ENCODE results near the gene DOCK8.
"Not testable (repeated sequence)": the region's sequence is repeated elsewhere in the genome, so short reads cannot be mapped to it uniquely, and the experiment has no call there.

Gene DOCK8

GRCh38 chr9:392077-392804 is 177.6 kb downstream of the DOCK8 start:
- Mint-ChIP-seq H3K9me3 (no peaks in the 10 kb centered on the region), H3K4me1 (ENCODE audit: low read depth) (no peaks in the 10 kb centered on the region), H3K4me3 (no peak overlapping the region), H3K36me3 (ENCODE audit: low read depth) (peaks cover 71% of the 10 kb centered on the region), H3K27me3 (ENCODE audit: low read depth) (no peaks in the 10 kb centered on the region), H3K27ac (no peak overlapping the region)
- no peak for DNase-seq (ENCODE audit: low spot score)

- DNase-seq (ENCODE audit: low spot score): no peak
- H3K4me3 Mint-ChIP-seq: no peak overlapping the region
- H3K27me3 Mint-ChIP-seq (ENCODE audit: low read depth): no peaks in the 10 kb centered on the region
- peaks cover 72% of the 10 kb centered on the region for H3K36me3 Mint-ChIP-seq (ENCODE audit: low read depth)
- no peaks in the 10 kb centered on the region for H3K9me3 Mint-ChIP-seq
- H3K4me1 Mint-ChIP-seq (ENCODE audit: low read depth): no peaks in the 10 kb centered on the region
- H3K27ac Mint-ChIP-seq: no peak overlapping the region
Observed at GRCh38 chr9:394347-395052, 179.8 kb downstream of the DOCK8 start.

DNA sequence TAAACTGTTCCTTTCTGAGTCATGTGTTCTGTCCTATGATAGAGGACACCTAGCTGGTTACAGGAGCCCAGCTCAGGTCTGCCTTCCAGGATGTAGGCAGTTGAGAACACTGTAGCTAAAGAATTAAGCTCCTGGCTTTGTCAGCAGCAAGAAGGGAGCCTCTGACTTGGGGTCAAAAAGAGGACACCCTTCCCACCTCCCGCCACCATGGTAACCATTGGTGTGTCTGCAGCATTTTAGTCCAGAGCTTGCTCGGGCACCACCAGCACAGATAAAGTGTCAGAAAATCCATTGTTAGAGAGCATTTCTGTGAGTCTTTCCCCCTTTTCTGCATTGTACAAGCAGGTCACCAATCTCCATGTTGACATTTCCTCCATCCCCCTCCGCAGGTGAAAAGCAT is 181.7 kb downstream of the DOCK8 start:
- H3K27me3 Mint-ChIP-seq (ENCODE audit: low read depth): no peaks in the 10 kb centered on the region
- H3K27ac Mint-ChIP-seq: no peak overlapping the region
- no peak overlapping the region for H3K4me3 Mint-ChIP-seq
- H3K36me3 Mint-ChIP-seq (ENCODE audit: low read depth): peaks cover 65% of the 10 kb centered on the region
- no peaks in the 10 kb centered on the region for H3K4me1 Mint-ChIP-seq (ENCODE audit: low read depth)
- H3K9me3 Mint-ChIP-seq: no peaks in the 10 kb centered on the region
- no peak for DNase-seq (ENCODE audit: low spot score)

DNA sequence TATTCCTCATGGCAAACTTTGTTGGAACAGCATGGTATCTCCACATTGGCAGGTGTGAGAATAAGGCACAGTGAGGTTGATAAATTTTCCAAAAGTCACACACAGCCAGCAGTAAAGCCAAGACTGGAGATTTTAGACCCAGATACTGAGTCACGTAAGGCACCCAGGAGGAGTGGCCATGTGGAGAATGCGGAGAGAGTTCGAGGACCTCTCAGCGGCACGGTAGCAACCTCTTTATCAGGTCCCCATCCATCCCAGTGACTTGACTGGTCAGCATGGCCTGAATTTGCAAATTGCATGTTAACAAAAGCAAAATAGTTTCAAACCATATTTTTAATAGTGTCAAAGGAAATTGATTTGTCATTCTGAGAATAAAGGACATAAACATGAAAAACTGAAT is 183.4 kb downstream of the DOCK8 start:
- no peak overlapping the region for H3K4me3 Mint-ChIP-seq
- H3K36me3 Mint-ChIP-seq (ENCODE audit: low read depth): peaks cover 72% of the 10 kb centered on the region
- no peak overlapping the region for H3K27ac Mint-ChIP-seq
- no peaks in the 10 kb centered on the region for H3K4me1 Mint-ChIP-seq (ENCODE audit: low read depth)
- no peak for DNase-seq (ENCODE audit: low spot score)
- H3K27me3 Mint-ChIP-seq (ENCODE audit: low read depth): no peaks in the 10 kb centered on the region
- H3K9me3 Mint-ChIP-seq: no peaks in the 10 kb centered on the region

DNA sequence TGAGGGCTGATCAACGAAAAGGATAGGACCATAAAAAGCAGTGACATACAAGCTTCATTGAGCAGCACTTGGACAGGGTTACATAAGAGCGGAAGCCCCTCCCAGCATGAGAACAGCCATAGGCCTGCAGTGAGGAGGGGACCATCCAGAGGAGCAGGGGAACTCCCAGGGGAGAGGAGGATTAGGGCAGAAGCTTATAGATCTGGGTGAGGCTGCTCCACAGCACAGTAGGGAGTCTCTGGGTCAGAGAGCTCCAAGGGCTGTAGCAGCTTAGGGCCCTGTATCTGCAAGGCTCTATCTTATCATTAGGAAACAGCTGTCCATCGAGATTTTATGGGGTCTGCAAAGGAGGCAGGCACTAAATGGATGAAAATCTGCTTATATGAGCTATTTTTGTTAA is 186.6 kb downstream of the DOCK8 start:
- H3K4me1 Mint-ChIP-seq (ENCODE audit: low read depth): no peaks in the 10 kb centered on the region
- H3K36me3 Mint-ChIP-seq (ENCODE audit: low read depth): peaks cover 75% of the 10 kb centered on the region
- H3K4me3 Mint-ChIP-seq: no peak overlapping the region
- no peaks in the 10 kb centered on the region for H3K9me3 Mint-ChIP-seq
- DNase-seq (ENCODE audit: low spot score): no peak
- no peaks in the 10 kb centered on the region for H3K27me3 Mint-ChIP-seq (ENCODE audit: low read depth)
- no peak overlapping the region for H3K27ac Mint-ChIP-seq

DNA sequence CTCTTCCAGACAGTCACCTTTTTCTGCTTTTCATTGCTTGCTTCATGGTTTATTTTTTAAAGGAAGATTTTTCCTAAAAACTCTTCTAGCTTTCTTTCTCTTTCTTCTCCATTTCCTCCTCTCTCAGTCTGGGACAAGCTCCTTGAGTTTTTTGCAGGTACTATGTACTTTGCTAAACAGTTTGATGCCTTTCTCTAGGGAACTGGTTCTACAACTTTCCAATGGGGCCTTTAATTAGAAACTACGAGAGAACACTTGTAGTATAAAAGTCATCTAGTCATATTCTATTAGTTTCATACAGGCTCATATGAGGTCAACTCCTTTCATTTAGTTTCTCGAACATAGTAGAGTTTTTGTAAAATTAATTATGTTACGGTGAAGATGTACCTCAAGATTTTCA is 189.6 kb downstream of the DOCK8 start:
- Mint-ChIP-seq H3K27me3 (ENCODE audit: low read depth) (no peaks in the 10 kb centered on the region), H3K27ac (no peak overlapping the region), H3K4me3 (no peak overlapping the region), H3K4me1 (ENCODE audit: low read depth) (no peaks in the 10 kb centered on the region), H3K9me3 (no peaks in the 10 kb centered on the region), H3K36me3 (ENCODE audit: low read depth) (peaks cover 84% of the 10 kb centered on the region)
- no peak for DNase-seq (ENCODE audit: low spot score)

- Mint-ChIP-seq H3K9me3 (no peaks in the 10 kb centered on the region), H3K4me1 (ENCODE audit: low read depth) (no peaks in the 10 kb centered on the region), H3K4me3 (no peak overlapping the region), H3K27me3 (ENCODE audit: low read depth) (no peaks in the 10 kb centered on the region), H3K36me3 (ENCODE audit: low read depth) (peaks cover 86% of the 10 kb centered on the region), H3K27ac (no peak overlapping the region)
- DNase-seq (ENCODE audit: low spot score): no peak
Observed at GRCh38 chr9:405341-405740, 190.7 kb downstream of the DOCK8 start.

DNA sequence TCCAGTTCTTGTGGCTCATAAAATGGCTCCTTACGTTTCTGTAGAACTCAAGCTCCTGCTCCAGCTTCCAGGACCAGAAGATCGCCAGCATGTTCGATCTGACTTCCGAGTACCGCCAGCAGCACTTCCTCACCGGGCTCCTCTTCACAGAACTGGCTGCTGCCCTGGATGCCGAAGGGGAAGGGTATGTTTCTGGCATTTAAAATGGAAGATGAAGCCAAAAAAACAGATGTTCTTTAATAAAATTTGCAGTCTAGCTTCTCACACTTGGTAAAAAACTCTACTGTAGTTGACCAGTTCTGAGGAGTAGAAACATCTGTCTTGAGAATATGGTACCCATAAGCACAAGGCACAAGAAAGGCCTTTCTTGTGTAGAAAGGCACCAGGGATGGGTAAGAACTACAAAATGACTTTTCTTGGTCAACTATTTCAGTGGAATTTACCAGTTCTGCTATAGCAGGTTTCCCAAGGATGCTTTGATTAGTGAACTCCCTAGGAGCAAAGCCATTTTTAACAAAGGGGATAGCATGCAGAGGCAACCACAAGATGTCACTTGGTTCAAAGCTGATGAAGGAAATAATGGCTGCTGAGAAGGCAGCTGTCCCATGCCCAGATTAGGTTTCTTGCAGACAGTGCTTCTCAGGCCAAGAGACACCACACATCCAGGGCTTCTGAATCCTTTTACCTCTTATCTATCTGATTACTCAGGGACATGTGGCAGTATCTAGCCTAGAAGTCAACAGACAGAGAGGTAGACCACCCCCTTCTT is 192.4 kb downstream of the DOCK8 start:
- Mint-ChIP-seq H3K9me3 (no peaks in the 10 kb centered on the region), H3K36me3 (ENCODE audit: low read depth) (peaks cover 85% of the 10 kb centered on the region), H3K4me3 (no peak overlapping the region), H3K27ac (no peak overlapping the region), H3K4me1 (ENCODE audit: low read depth) (no peaks in the 10 kb centered on the region), H3K27me3 (ENCODE audit: low read depth) (no peaks in the 10 kb centered on the region)
- DNase-seq (ENCODE audit: low spot score): no peak

- not testable (repeated sequence) for H3K27me3 Mint-ChIP-seq (ENCODE audit: low read depth); H3K4me1 Mint-ChIP-seq (ENCODE audit: low read depth); H3K9me3 Mint-ChIP-seq
Observed at GRCh38 chr9:409655-410054, 195.0 kb downstream of the DOCK8 start.

GRCh38 chr9:414595-414994 is 199.9 kb downstream of the DOCK8 start:
- Mint-ChIP-seq H3K27ac (no peak overlapping the region), H3K9me3 (no peaks in the 10 kb centered on the region)

More at GRCh38 chr9:409655-410054, 195.0 kb downstream of the DOCK8 start:
- H3K27ac Mint-ChIP-seq; H3K4me3 Mint-ChIP-seq; DNase-seq (ENCODE audit: low spot score): not testable (repeated sequence)
- peaks cover 81% of the 10 kb centered on the region for H3K36me3 Mint-ChIP-seq (ENCODE audit: low read depth)

DNA sequence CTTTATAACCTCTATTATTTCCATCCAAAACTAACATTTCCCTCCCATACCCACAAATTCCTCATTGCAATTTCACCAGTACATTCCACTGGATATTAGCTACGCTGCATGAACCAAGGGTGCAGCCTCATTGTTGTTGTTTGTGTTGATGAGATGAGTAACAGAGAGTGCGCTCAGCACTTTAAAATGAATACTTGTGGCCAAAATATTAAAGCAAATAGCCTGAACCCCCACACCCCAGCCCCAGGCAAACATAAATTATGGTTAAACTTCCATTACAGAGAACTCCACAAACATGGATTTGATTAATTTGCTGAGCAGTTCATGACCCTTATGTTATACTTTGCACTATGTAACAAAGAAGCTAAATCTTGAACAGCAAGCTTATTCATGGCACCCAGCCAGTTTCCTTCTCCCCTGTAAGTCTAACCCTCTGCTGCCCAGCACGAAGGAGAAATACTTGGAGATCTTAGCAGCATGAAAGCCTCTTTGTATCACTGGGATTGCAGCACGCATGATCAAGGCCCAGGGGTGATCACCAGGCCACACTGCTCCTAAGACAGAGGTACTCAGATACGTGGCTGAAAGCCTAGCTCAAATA is 205.0 kb downstream of the DOCK8 start:
- H3K27ac Mint-ChIP-seq: no peak overlapping the region
- no peaks in the 10 kb centered on the region for H3K9me3 Mint-ChIP-seq
- no peaks in the 10 kb centered on the region for H3K4me1 Mint-ChIP-seq (ENCODE audit: low read depth)
- no peak overlapping the region for H3K4me3 Mint-ChIP-seq
- H3K27me3 Mint-ChIP-seq (ENCODE audit: low read depth): no peaks in the 10 kb centered on the region
- DNase-seq (ENCODE audit: low spot score): no peak
- peaks cover 72% of the 10 kb centered on the region for H3K36me3 Mint-ChIP-seq (ENCODE audit: low read depth)

More at GRCh38 chr9:414595-414994, 199.9 kb downstream of the DOCK8 start:
- Mint-ChIP-seq H3K27me3 (ENCODE audit: low read depth) (no peaks in the 10 kb centered on the region), H3K4me3 (no peak overlapping the region), H3K36me3 (ENCODE audit: low read depth) (peaks cover 66% of the 10 kb centered on the region), H3K4me1 (ENCODE audit: low read depth) (no peaks in the 10 kb centered on the region)
- DNase-seq (ENCODE audit: low spot score): no peak

DNA sequence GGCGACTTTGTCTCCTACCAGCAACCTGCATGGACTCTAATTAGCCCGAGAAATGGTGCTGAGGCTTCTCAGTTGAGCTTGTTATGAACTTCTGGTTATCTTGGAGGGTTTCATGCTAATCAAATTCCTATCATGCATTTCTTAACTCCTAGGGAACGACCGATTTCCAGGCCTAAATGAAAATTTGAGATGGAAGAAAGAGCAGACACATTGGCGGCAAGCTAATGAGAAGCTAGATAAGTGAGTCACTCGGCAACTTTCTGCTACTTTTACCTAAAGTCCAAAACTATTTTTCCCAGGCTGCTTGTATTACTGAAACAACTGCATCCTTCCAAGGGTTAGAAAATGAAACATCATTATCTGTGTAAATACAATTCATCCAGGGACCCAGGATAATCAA is 207.2 kb downstream of the DOCK8 start:
- DNase-seq (ENCODE audit: low spot score): no peak
- Mint-ChIP-seq H3K36me3 (ENCODE audit: low read depth) (peaks cover 64% of the 10 kb centered on the region), H3K4me3 (no peak overlapping the region), H3K27ac (no peak overlapping the region), H3K4me1 (ENCODE audit: low read depth) (no peaks in the 10 kb centered on the region), H3K27me3 (ENCODE audit: low read depth) (no peaks in the 10 kb centered on the region), H3K9me3 (no peaks in the 10 kb centered on the region)

GRCh38 chr9:426264-426663 is 211.6 kb downstream of the DOCK8 start:
- H3K27ac Mint-ChIP-seq: no peak overlapping the region
- H3K36me3 Mint-ChIP-seq (ENCODE audit: low read depth): peaks cover 63% of the 10 kb centered on the region
- DNase-seq (ENCODE audit: low spot score): no peak
- no peaks in the 10 kb centered on the region for H3K9me3 Mint-ChIP-seq
- H3K4me1 Mint-ChIP-seq (ENCODE audit: low read depth): no peaks in the 10 kb centered on the region
- H3K4me3 Mint-ChIP-seq: no peak overlapping the region
- no peaks in the 10 kb centered on the region for H3K27me3 Mint-ChIP-seq (ENCODE audit: low read depth)

GRCh38 chr9:426976-427375 is 212.3 kb downstream of the DOCK8 start:
- Mint-ChIP-seq H3K4me3 (no peak overlapping the region), H3K27ac (no peak overlapping the region), H3K36me3 (ENCODE audit: low read depth) (peaks cover 60% of the 10 kb centered on the region), H3K9me3 (no peaks in the 10 kb centered on the region), H3K4me1 (ENCODE audit: low read depth) (no peaks in the 10 kb centered on the region), H3K27me3 (ENCODE audit: low read depth) (no peaks in the 10 kb centered on the region)
- no peak for DNase-seq (ENCODE audit: low spot score)

All from T-helper 2 cell treated with Interferon-gamma antibody and Interleukin-4, amounts not matched to agents 5 μg/mL and 100 μg/mL, for 36 hours (primary cell).